Measurements from ENCODE around the gene HLCS.

HLCS gene

GRCh38 chr21:36783612-36784374 is 182.7 kb downstream of the HLCS start:
- H3K27ac ChIP-seq (ENCODE audit: insufficient read depth in 1 of 2, low read depth in 1 of 2, low read length in 2 of 2, poor library complexity in 1 of 2, severe bottlenecking in 2 of 2), result no peak overlapping the region
- no peak overlapping the region for H3K4me3 ChIP-seq (ENCODE audit: control insufficient read depth in 1 of 7, extremely low read depth in 1 of 7, insufficient read depth in 4 of 7, low read depth in 2 of 7, low read length in 6 of 7)
- no peaks in the 10 kb centered on the region for H3K4me1 ChIP-seq (ENCODE audit: control extremely low read depth in 1 of 4, control insufficient read depth in 4 of 4, insufficient read depth in 4 of 4, low read length in 3 of 4)
- POLR2A ChIA-PET, result no interaction called here
- no peak for DNase-seq
- H3K36me3 ChIP-seq (ENCODE audit: control insufficient read depth in 4 of 4, insufficient read depth in 4 of 4, low read length in 3 of 4), result no peaks in the 10 kb centered on the region
- WGBS (ENCODE audit: insufficient coverage), result 93% methylated on average over 8 of the region's 8 CpGs
- no peaks in the 10 kb centered on the region for H3K9me3 ChIP-seq (ENCODE audit: control extremely low read depth in 1 of 5, control insufficient read depth in 4 of 5, insufficient read depth in 2 of 5, low read depth in 1 of 5, low read length in 4 of 5)
- H3K27me3 ChIP-seq (replicated peaks in 2 of 5; ENCODE audit: control insufficient read depth in 4 of 5, insufficient read depth in 5 of 5, low read length in 4 of 5), result no peaks in the 10 kb centered on the region
- CTCF ChIA-PET, result no interaction called here

GRCh38 chr21:36780861-36781260 is 185.6 kb downstream of the HLCS start:
- POLR2A ChIA-PET, result no interaction called here
- CTCF ChIA-PET, result no interaction called here
- no peak overlapping the region for H3K27ac ChIP-seq (ENCODE audit: insufficient read depth in 1 of 2, low read depth in 1 of 2, low read length in 2 of 2, poor library complexity in 1 of 2, severe bottlenecking in 2 of 2)
- WGBS (ENCODE audit: insufficient coverage), result 80% methylated on average over 5 of the region's 6 CpGs
- no peak overlapping the region for H3K4me3 ChIP-seq (ENCODE audit: control insufficient read depth in 1 of 7, extremely low read depth in 1 of 7, insufficient read depth in 4 of 7, low read depth in 2 of 7, low read length in 6 of 7)
- H3K27me3 ChIP-seq (replicated peaks in 2 of 5; ENCODE audit: control insufficient read depth in 4 of 5, insufficient read depth in 5 of 5, low read length in 4 of 5), result no peaks in the 10 kb centered on the region
- H3K9me3 ChIP-seq (ENCODE audit: control extremely low read depth in 1 of 5, control insufficient read depth in 4 of 5, insufficient read depth in 2 of 5, low read depth in 1 of 5, low read length in 4 of 5), result no peaks in the 10 kb centered on the region
- H3K36me3 ChIP-seq (ENCODE audit: control insufficient read depth in 4 of 4, insufficient read depth in 4 of 4, low read length in 3 of 4), result no peaks in the 10 kb centered on the region
- no peak for DNase-seq
- H3K4me1 ChIP-seq (ENCODE audit: control extremely low read depth in 1 of 4, control insufficient read depth in 4 of 4, insufficient read depth in 4 of 4, low read length in 3 of 4), result no peaks in the 10 kb centered on the region

- 77% methylated on average over 7 of the region's 10 CpGs for WGBS (ENCODE audit: insufficient coverage)
- no peaks in the 10 kb centered on the region for H3K36me3 ChIP-seq (ENCODE audit: control insufficient read depth in 4 of 4, insufficient read depth in 4 of 4, low read length in 3 of 4)
- H3K9me3 ChIP-seq (ENCODE audit: control extremely low read depth in 1 of 5, control insufficient read depth in 4 of 5, insufficient read depth in 2 of 5, low read depth in 1 of 5, low read length in 4 of 5), result no peaks in the 10 kb centered on the region
- H3K27me3 ChIP-seq (replicated peaks in 2 of 5; ENCODE audit: control insufficient read depth in 4 of 5, insufficient read depth in 5 of 5, low read length in 4 of 5), result no peaks in the 10 kb centered on the region
- no peak for DNase-seq
- ChIA-PET POLR2A (no interaction called here), CTCF (no interaction called here)
- no peak overlapping the region for H3K27ac ChIP-seq (ENCODE audit: insufficient read depth in 1 of 2, low read depth in 1 of 2, low read length in 2 of 2, poor library complexity in 1 of 2, severe bottlenecking in 2 of 2)
- H3K4me3 ChIP-seq (ENCODE audit: control insufficient read depth in 1 of 7, extremely low read depth in 1 of 7, insufficient read depth in 4 of 7, low read depth in 2 of 7, low read length in 6 of 7), result no peak overlapping the region
- no peaks in the 10 kb centered on the region for H3K4me1 ChIP-seq (ENCODE audit: control extremely low read depth in 1 of 4, control insufficient read depth in 4 of 4, insufficient read depth in 4 of 4, low read length in 3 of 4)
These were observed 189.4 kb downstream of the HLCS start for GRCh38 chr21:36776981-36777617.

- ChIA-PET CTCF (no interaction called here), POLR2A (no interaction called here)
- H3K9me3 ChIP-seq (ENCODE audit: control extremely low read depth in 1 of 5, control insufficient read depth in 4 of 5, insufficient read depth in 2 of 5, low read depth in 1 of 5, low read length in 4 of 5), result no peaks in the 10 kb centered on the region
- DNase-seq, result no peak
- no peaks in the 10 kb centered on the region for H3K4me1 ChIP-seq (ENCODE audit: control extremely low read depth in 1 of 4, control insufficient read depth in 4 of 4, insufficient read depth in 4 of 4, low read length in 3 of 4)
- no peaks in the 10 kb centered on the region for H3K36me3 ChIP-seq (ENCODE audit: control insufficient read depth in 4 of 4, insufficient read depth in 4 of 4, low read length in 3 of 4)
- no peak overlapping the region for H3K4me3 ChIP-seq (ENCODE audit: control insufficient read depth in 1 of 7, extremely low read depth in 1 of 7, insufficient read depth in 4 of 7, low read depth in 2 of 7, low read length in 6 of 7)
- no peak overlapping the region for H3K27ac ChIP-seq (ENCODE audit: insufficient read depth in 1 of 2, low read depth in 1 of 2, low read length in 2 of 2, poor library complexity in 1 of 2, severe bottlenecking in 2 of 2)
- 49% methylated on average over 6 of the region's 8 CpGs for WGBS (ENCODE audit: insufficient coverage)
- no peaks in the 10 kb centered on the region for H3K27me3 ChIP-seq (replicated peaks in 2 of 5; ENCODE audit: control insufficient read depth in 4 of 5, insufficient read depth in 5 of 5, low read length in 4 of 5)
These were observed 192.5 kb downstream of the HLCS start for GRCh38 chr21:36773995-36774394.

- peaks cover 0 to 2% (median 0%) of the 10 kb centered on the region in 4 experiments for H3K4me1 ChIP-seq (ENCODE audit: control extremely low read depth in 1 of 4, control insufficient read depth in 4 of 4, insufficient read depth in 4 of 4, low read length in 3 of 4)
- H3K9me3 ChIP-seq (ENCODE audit: control extremely low read depth in 1 of 5, control insufficient read depth in 4 of 5, insufficient read depth in 2 of 5, low read depth in 1 of 5, low read length in 4 of 5), result no peaks in the 10 kb centered on the region
- ChIA-PET CTCF (interaction anchor here (0.7 kb wide), 1 partner anchor 10 kb away, joined by 3 read pairs; no protein-coding TSS in a partner anchor), POLR2A (no interaction called here)
- no peak overlapping the region for H3K27ac ChIP-seq (ENCODE audit: insufficient read depth in 1 of 2, low read depth in 1 of 2, low read length in 2 of 2, poor library complexity in 1 of 2, severe bottlenecking in 2 of 2)
- WGBS (ENCODE audit: insufficient coverage), result 85% methylated on average over 5 of the region's 5 CpGs
- H3K36me3 ChIP-seq (ENCODE audit: control insufficient read depth in 4 of 4, insufficient read depth in 4 of 4, low read length in 3 of 4), result no peaks in the 10 kb centered on the region
- DNase-seq, result no peak
- H3K27me3 ChIP-seq (replicated peaks in 2 of 5; ENCODE audit: control insufficient read depth in 4 of 5, insufficient read depth in 5 of 5, low read length in 4 of 5), result no peaks in the 10 kb centered on the region
- no peak overlapping the region for H3K4me3 ChIP-seq (ENCODE audit: control insufficient read depth in 1 of 7, extremely low read depth in 1 of 7, insufficient read depth in 4 of 7, low read depth in 2 of 7, low read length in 6 of 7)
These were observed 193.4 kb downstream of the HLCS start for GRCh38 chr21:36773117-36773516.

GRCh38 chr21:36769051-36769839 is 197.2 kb downstream of the HLCS start:
- H3K4me3 ChIP-seq (ENCODE audit: control insufficient read depth in 1 of 7, extremely low read depth in 1 of 7, insufficient read depth in 4 of 7, low read depth in 2 of 7, low read length in 6 of 7), result no peak overlapping the region
- no peaks in the 10 kb centered on the region for H3K9me3 ChIP-seq (ENCODE audit: control extremely low read depth in 1 of 5, control insufficient read depth in 4 of 5, insufficient read depth in 2 of 5, low read depth in 1 of 5, low read length in 4 of 5)
- ChIA-PET CTCF (no interaction called here), POLR2A (no interaction called here)
- WGBS (ENCODE audit: insufficient coverage), result 84% methylated on average over 8 of the region's 8 CpGs
- no peaks in the 10 kb centered on the region for H3K36me3 ChIP-seq (ENCODE audit: control insufficient read depth in 4 of 4, insufficient read depth in 4 of 4, low read length in 3 of 4)
- H3K27ac ChIP-seq (ENCODE audit: insufficient read depth in 1 of 2, low read depth in 1 of 2, low read length in 2 of 2, poor library complexity in 1 of 2, severe bottlenecking in 2 of 2), result no peak overlapping the region
- peaks cover 0 to 2% (median 0%) of the 10 kb centered on the region in 4 experiments for H3K4me1 ChIP-seq (ENCODE audit: control extremely low read depth in 1 of 4, control insufficient read depth in 4 of 4, insufficient read depth in 4 of 4, low read length in 3 of 4)
- DNase-seq, result peak in 1 of 3 donors; percentile 10
- no peaks in the 10 kb centered on the region for H3K27me3 ChIP-seq (replicated peaks in 2 of 5; ENCODE audit: control insufficient read depth in 4 of 5, insufficient read depth in 5 of 5, low read length in 4 of 5)

- no peak overlapping the region for H3K27ac ChIP-seq (ENCODE audit: insufficient read depth in 1 of 2, low read depth in 1 of 2, low read length in 2 of 2, poor library complexity in 1 of 2, severe bottlenecking in 2 of 2)
- peaks cover 0 to 2% (median 0%) of the 10 kb centered on the region in 4 experiments for H3K4me1 ChIP-seq (ENCODE audit: control extremely low read depth in 1 of 4, control insufficient read depth in 4 of 4, insufficient read depth in 4 of 4, low read length in 3 of 4)
- 98% methylated on average over 8 of the region's 13 CpGs for WGBS (ENCODE audit: insufficient coverage)
- no peak overlapping the region for H3K4me3 ChIP-seq (ENCODE audit: control insufficient read depth in 1 of 7, extremely low read depth in 1 of 7, insufficient read depth in 4 of 7, low read depth in 2 of 7, low read length in 6 of 7)
- ChIA-PET POLR2A (no interaction called here), CTCF (no interaction called here)
- no peaks in the 10 kb centered on the region for H3K27me3 ChIP-seq (replicated peaks in 2 of 5; ENCODE audit: control insufficient read depth in 4 of 5, insufficient read depth in 5 of 5, low read length in 4 of 5)
- no peaks in the 10 kb centered on the region for H3K9me3 ChIP-seq (ENCODE audit: control extremely low read depth in 1 of 5, control insufficient read depth in 4 of 5, insufficient read depth in 2 of 5, low read depth in 1 of 5, low read length in 4 of 5)
- DNase-seq, result no peak
- no peaks in the 10 kb centered on the region for H3K36me3 ChIP-seq (ENCODE audit: control insufficient read depth in 4 of 4, insufficient read depth in 4 of 4, low read length in 3 of 4)
These were observed 198.0 kb downstream of the HLCS start for GRCh38 chr21:36768496-36768895.
